ENCODE measurements around the gene WDTC1.

GRCh38 chr1:27258598-27258997, 24.2 kb downstream of the WDTC1 start:
- TF ChIP-seq EGR1 (IDR thresholded peaks at IDR 0.05; ENCODE audit: low read depth) (no peak), REST (IDR thresholded peaks at IDR 0.05; ENCODE audit: low read depth) (no peak), CTCF (IDR thresholded peaks at IDR 0.05 in 2 of 3, conservative IDR thresholded peaks at IDR 0.05 in 1 of 3; ENCODE audit: borderline replicate concordance in 1 of 3, insufficient read depth in 1 of 3, low read depth in 2 of 3, low read length in 2 of 3) (no peak), JUND (IDR thresholded peaks at IDR 0.05) (no peak), EZH2 (IDR thresholded peaks at IDR 0.05) (no peak), POLR2A (IDR thresholded peaks at IDR 0.05; ENCODE audit: borderline replicate concordance, extremely low read depth, insufficient read depth, insufficient read length) (no peak), ZNF274 (IDR thresholded peaks at IDR 0.05; ENCODE audit: low read depth, low read length) (no peak), ELF1 (IDR thresholded peaks at IDR 0.05; ENCODE audit: borderline replicate concordance, low read depth) (no peak), POLR2AphosphoS5 (IDR thresholded peaks at IDR 0.05; ENCODE audit: low read depth, low read length) (no peak), ZBTB33 (IDR thresholded peaks at IDR 0.05; ENCODE audit: extremely low read depth, insufficient replicate concordance, low read length) (no peak)

Measured in HCT116 (cell line).